Neural cell (in vitro differentiated cells): ENCODE measurements around the gene MXI1.

Experiments
- EP300 ChIP-seq: fragments of 450-650 bp; conservative IDR thresholded peaks from 2 replicates; pipeline ENCODE4 v1.6.1; 2014; ENCODE audit warnings: antibody characterized with exemption, mild to moderate bottlenecking, moderate library complexity; ENCODE audit not compliant: poor library complexity, severe bottlenecking
- EZH2 ChIP-seq: fragments of 200-600, 300-800 bp; shearing (Covaris generic), sonication (generic); IDR thresholded peaks from 2 replicates; pipeline ENCODE4 v1.6.1; 2014; ENCODE audit warnings: antibody characterized with exemption, low read length, borderline replicate concordance, mild to moderate bottlenecking; ENCODE audit not compliant: insufficient read depth, poor library complexity, severe bottlenecking
- POLR2AphosphoS5 ChIP-seq: IDR thresholded peaks from 2 replicates; pipeline ENCODE4 v1.6.1; 2012
- REST ChIP-seq: IDR thresholded peaks from 2 replicates; pipeline ENCODE4 v1.6.1; 2012; ENCODE audit warnings: borderline replicate concordance
- SMC3 ChIP-seq: fragments of 450-650 bp; conservative IDR thresholded peaks from 2 replicates; pipeline ENCODE4 v1.6.1; 2014; ENCODE audit warnings: antibody characterized with exemption, mild to moderate bottlenecking, moderate library complexity; ENCODE audit not compliant: poor library complexity
- TAF1 ChIP-seq: IDR thresholded peaks from 2 replicates; pipeline ENCODE4 v1.6.1; 2012; ENCODE audit warnings: low read depth
- TF ChIP-seq, protein P1 (sequence below): fragments of 450-650 bp; IDR thresholded peaks from 2 replicates; pipeline ENCODE4 v1.5.1; 2014; ENCODE audit warnings: antibody characterized with exemption, mild to moderate bottlenecking, moderate library complexity; ENCODE audit not compliant: poor library complexity, severe bottlenecking

- TF ChIP-seq, protein P1, sequence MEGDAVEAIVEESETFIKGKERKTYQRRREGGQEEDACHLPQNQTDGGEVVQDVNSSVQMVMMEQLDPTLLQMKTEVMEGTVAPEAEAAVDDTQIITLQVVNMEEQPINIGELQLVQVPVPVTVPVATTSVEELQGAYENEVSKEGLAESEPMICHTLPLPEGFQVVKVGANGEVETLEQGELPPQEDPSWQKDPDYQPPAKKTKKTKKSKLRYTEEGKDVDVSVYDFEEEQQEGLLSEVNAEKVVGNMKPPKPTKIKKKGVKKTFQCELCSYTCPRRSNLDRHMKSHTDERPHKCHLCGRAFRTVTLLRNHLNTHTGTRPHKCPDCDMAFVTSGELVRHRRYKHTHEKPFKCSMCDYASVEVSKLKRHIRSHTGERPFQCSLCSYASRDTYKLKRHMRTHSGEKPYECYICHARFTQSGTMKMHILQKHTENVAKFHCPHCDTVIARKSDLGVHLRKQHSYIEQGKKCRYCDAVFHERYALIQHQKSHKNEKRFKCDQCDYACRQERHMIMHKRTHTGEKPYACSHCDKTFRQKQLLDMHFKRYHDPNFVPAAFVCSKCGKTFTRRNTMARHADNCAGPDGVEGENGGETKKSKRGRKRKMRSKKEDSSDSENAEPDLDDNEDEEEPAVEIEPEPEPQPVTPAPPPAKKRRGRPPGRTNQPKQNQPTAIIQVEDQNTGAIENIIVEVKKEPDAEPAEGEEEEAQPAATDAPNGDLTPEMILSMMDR: no peak
- TF ChIP-seq EZH2 (no peak), REST (no peak), POLR2AphosphoS5 (no peak), TAF1 (no peak), SMC3 (no peak), EP300 (no peak)
Observed at GRCh38 chr10:110277591-110277990, 70.2 kb downstream of the MXI1 start.
